IPS DF 6.9 (cell line): Measurements from ENCODE around the gene DNAJB8.

ENCODE experiments used
- DNase-seq: peaks from one replicate; pipeline ENCODE4 v3.0.0-alpha.2; 2013; ENCODE audit warnings: low read depth, low spot score
- H3K27ac ChIP-seq: one replicate; pipeline ENCODE4 v1.5.1; 2013; ENCODE audit warnings: low read length, control low read depth
- H3K27me3 ChIP-seq: 2 replicates; pipeline ENCODE4 v1.6.1; 2013; ENCODE audit warnings: mild to moderate bottlenecking, low read length; ENCODE audit not compliant: control insufficient read depth, insufficient read depth
- H3K36me3 ChIP-seq: 2 replicates; pipeline ENCODE4 v1.6.1; 2013; ENCODE audit warnings: low read length; ENCODE audit not compliant: control insufficient read depth, insufficient read depth
- H3K4me1 ChIP-seq: 2 replicates; pipeline ENCODE4 v1.6.1; 2013; ENCODE audit warnings: low read length; ENCODE audit not compliant: control insufficient read depth, insufficient read depth
- H3K4me3 ChIP-seq: 2 replicates; pipeline ENCODE4 v1.5.1; 2013; ENCODE audit warnings: mild to moderate bottlenecking, low read length
- H3K9me3 ChIP-seq: 2 replicates; pipeline ENCODE4 v1.6.1; 2013; ENCODE audit warnings: low read length, inconsistent platforms; ENCODE audit not compliant: control insufficient read depth, insufficient read depth
- WGBS: extraction: QIAGEN DNeasy Blood & Tissue Kit; methylation state at CpG from one replicate; pipeline ENCODE4 v1.1.7; 2013; ENCODE audit warnings: mixed read lengths, missing lambda C conversion rate; ENCODE audit not compliant: insufficient read length, insufficient coverage; 5-methylcytosine and 5-hydroxymethylcytosine counted together

The DNAJB8 gene

DNA sequence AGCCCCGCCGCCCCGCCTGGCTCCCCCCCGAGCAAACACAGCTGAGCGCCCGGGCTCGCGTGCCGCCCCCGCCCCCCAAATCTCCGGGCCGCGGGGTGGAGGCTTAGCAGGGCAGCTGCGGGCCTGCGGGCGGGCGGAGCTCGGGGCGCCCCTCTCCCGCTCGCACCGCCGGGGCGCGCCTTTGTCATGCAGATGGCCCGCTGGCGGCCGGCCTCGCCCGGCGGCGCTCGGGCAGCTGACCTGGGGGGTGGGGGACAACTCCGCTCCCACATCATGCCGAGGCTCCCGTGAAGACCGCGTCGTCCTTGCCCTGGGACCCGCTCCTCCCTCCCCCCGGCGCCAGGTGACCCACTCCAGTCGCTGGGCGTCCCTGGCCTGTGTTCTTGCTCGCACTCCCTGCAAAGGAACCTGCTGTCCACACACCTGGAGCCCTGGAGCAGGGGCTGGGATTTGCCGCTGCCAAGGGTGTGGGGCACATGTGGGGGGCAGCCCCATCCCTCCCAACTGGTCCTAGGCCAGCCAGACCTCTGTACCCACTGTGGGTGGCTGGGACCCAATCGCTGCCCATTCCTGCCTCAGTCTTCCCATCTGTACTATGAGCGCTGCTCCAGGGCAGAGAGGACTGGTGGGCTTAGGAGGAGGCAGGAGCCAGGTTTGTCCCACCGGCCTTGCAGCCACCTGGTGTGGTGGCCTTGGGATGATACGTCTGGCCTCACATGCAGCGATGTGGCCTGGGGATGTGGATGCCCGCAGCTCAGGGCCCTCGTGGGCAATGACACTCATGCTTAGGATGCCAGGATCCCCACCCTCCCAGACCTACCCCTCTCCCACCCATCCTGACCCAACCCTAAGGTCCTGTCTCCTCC is 33.5 kb downstream of the DNAJB8 start:
- peaks cover 12% of the 10 kb centered on the region for H3K4me1 ChIP-seq
- H3K4me3 ChIP-seq = peak overlapping the region; percentile 8; the same call in 1 of the 2 replicates
- H3K27ac ChIP-seq = no peak overlapping the region
- no CpG with 5 or more reads among the region's 53 CpGs for WGBS
- H3K27me3 ChIP-seq = peaks cover 8% of the 10 kb centered on the region; the same call in 1 of the 2 replicates
- DNase-seq = no peak
- H3K36me3 ChIP-seq = no peaks in the 10 kb centered on the region
- H3K9me3 ChIP-seq = no peaks in the 10 kb centered on the region

DNA sequence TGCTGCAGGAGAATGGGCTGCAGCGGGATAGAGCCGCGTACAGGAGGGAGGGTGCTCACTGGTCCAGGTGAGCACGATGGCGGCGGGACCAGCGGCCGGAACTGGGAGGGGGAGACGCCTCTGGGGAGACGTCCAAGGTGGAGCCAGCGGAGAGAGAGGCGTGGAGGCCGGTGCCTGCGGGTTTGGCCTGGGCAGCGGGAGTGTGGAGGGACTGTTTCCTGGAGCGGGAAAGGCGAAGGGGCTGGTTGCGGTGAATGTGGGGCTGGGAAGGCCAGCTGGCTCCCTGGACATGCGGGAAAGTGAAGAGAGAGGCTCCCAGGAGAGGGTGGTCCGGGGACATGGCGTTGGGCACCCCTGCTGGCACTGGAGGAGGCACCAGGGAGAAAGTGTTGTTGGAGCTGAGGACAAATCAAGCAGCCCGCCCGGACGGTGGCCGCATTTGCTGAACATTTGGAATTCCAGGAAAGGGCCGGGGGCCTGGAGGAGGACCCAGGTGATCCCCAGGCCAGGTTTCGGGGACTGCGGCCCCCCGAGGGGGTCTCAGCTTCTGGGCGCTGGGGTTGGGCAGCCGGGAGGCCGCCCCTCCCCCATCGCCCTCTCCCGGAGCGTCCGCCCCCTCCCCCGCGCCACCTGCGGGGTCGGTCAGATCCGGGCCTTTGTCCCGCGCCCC is 34.3 kb downstream of the DNAJB8 start:
- no CpG with 5 or more reads among the region's 43 CpGs for WGBS
- peak overlapping the region; percentile 8; the same call in 1 of the 2 replicates for H3K4me3 ChIP-seq
- H3K4me1 ChIP-seq = peaks cover 13% of the 10 kb centered on the region
- H3K9me3 ChIP-seq = no peaks in the 10 kb centered on the region
- DNase-seq = no peak
- H3K27ac ChIP-seq = no peak overlapping the region
- no peaks in the 10 kb centered on the region for H3K36me3 ChIP-seq
- H3K27me3 ChIP-seq = peaks cover 8% of the 10 kb centered on the region; the same call in 1 of the 2 replicates

DNA sequence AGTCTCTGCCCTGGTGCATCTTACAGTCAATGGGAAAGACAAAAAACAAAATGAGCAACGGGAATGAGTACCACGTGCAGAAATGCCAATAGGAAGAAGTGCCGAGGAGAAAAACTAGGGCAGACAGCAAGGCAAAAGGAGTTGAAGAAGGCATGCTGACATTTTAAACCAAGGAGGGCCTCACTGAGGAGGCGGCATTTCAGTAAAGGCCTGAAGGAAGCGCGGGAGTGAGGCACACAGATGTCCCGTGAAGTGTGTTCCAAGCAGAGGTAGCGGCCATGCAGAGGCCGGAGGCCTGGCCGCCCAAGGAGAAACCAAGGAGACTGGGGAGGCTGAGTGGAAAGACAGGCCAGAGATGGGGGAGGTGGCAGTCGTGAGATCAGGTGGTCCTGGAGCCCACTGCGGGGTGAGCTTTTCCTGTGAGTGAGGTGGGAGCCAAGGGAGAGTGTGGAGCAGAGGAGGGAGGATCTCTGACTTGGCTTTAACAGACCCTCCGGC is 34.8 kb downstream of the DNAJB8 start:
- Histone ChIP-seq H3K27ac (no peak overlapping the region), H3K36me3 (no peaks in the 10 kb centered on the region), H3K9me3 (no peaks in the 10 kb centered on the region), H3K4me1 (peaks cover 16% of the 10 kb centered on the region), H3K4me3 (no peak overlapping the region; the same call in 1 of the 2 replicates), H3K27me3 (peaks cover 13% of the 10 kb centered on the region)
- WGBS = no CpG with 5 or more reads among the region's 13 CpGs
- DNase-seq = no peak

DNA sequence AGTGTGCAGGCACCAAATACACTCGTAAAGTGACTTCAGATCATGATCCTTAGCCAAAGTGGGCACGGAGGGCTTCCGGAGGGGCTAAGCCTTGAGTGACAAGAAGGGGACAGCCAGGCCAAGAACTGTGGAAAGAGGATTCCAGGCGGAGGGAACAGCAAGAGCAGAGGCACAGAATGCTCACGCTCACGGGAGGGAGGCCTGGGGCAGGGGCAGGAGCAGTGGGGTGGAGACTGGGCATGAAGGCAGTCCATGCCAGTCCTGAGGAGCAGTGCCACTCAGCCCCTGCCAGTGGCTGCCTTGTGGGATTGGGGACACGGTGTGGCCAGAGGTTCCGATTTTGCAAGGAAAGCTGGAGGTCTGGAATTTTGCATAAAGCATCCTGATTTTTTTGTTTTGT is 36.0 kb downstream of the DNAJB8 start:
- peaks cover 15% of the 10 kb centered on the region for H3K27me3 ChIP-seq
- no peak overlapping the region for H3K4me3 ChIP-seq
- no peaks in the 10 kb centered on the region for H3K9me3 ChIP-seq
- no peak overlapping the region for H3K27ac ChIP-seq
- H3K4me1 ChIP-seq = peaks cover 13% of the 10 kb centered on the region
- no CpG with 5 or more reads among the region's 8 CpGs for WGBS
- DNase-seq = no peak
- no peaks in the 10 kb centered on the region for H3K36me3 ChIP-seq

DNA sequence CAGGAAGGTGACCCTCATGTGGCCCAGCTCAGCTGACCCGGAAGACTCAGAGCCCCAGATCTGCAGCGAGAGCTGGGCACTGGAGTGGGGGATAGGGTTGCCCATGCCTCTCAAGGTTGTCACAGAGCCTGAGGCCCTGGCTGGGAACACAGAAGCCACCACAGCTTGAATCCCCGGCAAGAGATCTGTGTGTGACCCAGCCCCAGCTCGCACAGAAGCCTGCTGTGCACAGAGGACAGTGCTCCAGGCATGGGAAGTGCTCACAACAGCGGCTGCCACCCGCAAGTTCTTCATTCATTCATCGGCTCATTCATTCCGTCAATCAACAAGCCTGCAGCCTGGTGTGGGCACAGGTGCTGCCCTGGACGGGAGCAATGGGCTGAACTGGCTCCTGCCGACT is 36.4 kb downstream of the DNAJB8 start:
- peaks cover 15% of the 10 kb centered on the region for H3K27me3 ChIP-seq
- no peaks in the 10 kb centered on the region for H3K36me3 ChIP-seq
- peaks cover 13% of the 10 kb centered on the region for H3K4me1 ChIP-seq

DNA sequence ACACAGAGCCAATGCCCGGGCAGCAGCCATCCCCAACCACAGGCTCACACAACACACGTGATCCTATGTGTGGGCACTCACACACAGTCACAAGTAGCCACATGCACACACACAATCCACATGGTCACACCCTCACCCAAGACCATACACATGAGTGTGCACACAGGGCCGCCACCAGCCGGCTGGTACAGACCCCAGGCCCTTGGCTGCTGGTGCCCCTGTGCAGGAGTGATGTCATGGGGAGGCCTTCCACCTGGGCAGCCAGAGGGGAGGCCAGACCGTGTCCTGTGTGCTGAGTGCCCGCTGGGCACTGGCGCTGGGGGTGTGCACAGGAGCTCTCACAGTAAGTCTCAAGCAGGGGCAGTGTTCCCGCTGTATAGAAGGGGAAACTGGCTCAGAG is 36.9 kb downstream of the DNAJB8 start:
- Histone ChIP-seq H3K27ac (no peak overlapping the region), H3K36me3 (no peaks in the 10 kb centered on the region), H3K4me1 (peaks cover 13% of the 10 kb centered on the region), H3K9me3 (no peaks in the 10 kb centered on the region), H3K4me3 (no peak overlapping the region), H3K27me3 (peaks cover 15% of the 10 kb centered on the region)
- no CpG with 5 or more reads among the region's 8 CpGs for WGBS
- DNase-seq = no peak

More for the DNA sequence above, 36.4 kb downstream of the DNAJB8 start:
- no peak for DNase-seq
- H3K4me3 ChIP-seq = no peak overlapping the region
- H3K27ac ChIP-seq = no peak overlapping the region
- no CpG with 5 or more reads among the region's 10 CpGs for WGBS
- H3K9me3 ChIP-seq = no peaks in the 10 kb centered on the region

DNA sequence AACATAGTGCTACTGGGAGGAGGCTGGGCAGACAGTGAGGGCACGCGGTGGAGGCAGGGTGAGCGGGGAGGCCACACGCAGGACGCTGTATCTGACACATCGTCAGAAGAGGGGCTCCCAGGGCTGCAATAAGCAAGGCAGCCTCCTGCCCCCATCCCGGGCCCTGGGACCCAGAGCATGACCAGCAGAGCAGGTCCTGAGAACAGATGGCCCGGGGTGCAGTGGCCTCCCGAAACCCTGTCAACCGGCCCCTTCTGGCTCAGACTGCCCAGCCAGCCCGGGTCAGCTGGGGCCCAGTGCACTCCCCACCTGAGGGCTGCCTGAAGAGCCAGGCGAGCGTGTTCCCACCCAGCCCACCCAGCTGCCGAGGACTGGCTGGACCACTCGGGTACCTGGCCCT is 37.4 kb downstream of the DNAJB8 start:
- peaks cover 13% of the 10 kb centered on the region for H3K4me1 ChIP-seq
- no peak overlapping the region for H3K27ac ChIP-seq
- no peak overlapping the region for H3K4me3 ChIP-seq
- DNase-seq = no peak
- no peaks in the 10 kb centered on the region for H3K9me3 ChIP-seq
- H3K36me3 ChIP-seq = no peaks in the 10 kb centered on the region
- peaks cover 15% of the 10 kb centered on the region for H3K27me3 ChIP-seq
- WGBS = no CpG with 5 or more reads among the region's 15 CpGs

DNA sequence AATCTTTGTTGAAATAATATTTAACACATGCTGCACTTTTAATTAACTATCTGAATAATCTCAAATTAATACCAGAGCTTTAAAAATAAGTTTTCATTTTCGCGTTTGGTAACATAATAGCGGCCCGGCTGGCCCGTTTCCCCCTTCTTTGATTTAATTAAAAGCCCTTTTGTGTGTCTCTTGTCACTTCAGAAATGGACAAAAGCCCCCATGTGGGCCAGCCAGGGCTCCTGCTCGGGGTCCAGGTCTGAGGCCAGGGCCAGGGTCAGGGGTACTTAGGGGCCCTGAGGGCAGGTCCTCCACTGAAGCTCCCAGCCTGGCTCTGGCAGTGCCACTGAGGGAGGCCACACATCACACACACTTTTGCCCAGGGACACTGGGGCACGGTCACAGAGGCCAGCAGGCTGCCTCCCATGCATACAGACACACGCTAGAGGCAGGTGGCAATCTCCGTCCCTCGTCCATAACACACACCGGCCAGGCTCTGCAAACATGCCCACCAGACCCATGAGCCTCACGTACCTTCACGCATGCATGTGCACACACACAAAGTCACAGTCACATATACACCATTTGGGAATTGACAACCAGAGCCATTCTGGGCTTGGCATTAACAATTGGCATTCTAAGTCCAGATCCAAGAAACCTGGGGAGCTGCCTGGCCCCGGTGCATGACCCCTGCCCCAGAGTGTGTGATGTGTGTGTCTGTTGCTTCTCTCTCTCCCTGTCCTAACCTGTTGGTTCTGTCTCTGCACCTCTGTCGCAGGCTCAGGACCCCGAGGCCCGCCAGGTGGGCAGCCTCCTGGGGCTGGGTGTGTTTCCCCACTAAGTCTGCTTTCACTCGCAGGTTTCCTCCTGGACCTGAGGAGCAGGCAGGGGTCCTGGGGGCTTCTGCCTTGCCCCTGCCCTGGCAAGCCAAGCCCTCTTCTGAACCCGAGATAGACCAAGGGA is 38.5 kb downstream of the DNAJB8 start:
- H3K9me3 ChIP-seq = no peaks in the 10 kb centered on the region
- peaks cover 4% of the 10 kb centered on the region for H3K4me1 ChIP-seq
- H3K36me3 ChIP-seq = no peaks in the 10 kb centered on the region
- peaks cover 15% of the 10 kb centered on the region for H3K27me3 ChIP-seq
- DNase-seq = no peak
- no CpG with 5 or more reads among the region's 19 CpGs for WGBS
- no peak overlapping the region for H3K27ac ChIP-seq
- no peak overlapping the region for H3K4me3 ChIP-seq

DNA sequence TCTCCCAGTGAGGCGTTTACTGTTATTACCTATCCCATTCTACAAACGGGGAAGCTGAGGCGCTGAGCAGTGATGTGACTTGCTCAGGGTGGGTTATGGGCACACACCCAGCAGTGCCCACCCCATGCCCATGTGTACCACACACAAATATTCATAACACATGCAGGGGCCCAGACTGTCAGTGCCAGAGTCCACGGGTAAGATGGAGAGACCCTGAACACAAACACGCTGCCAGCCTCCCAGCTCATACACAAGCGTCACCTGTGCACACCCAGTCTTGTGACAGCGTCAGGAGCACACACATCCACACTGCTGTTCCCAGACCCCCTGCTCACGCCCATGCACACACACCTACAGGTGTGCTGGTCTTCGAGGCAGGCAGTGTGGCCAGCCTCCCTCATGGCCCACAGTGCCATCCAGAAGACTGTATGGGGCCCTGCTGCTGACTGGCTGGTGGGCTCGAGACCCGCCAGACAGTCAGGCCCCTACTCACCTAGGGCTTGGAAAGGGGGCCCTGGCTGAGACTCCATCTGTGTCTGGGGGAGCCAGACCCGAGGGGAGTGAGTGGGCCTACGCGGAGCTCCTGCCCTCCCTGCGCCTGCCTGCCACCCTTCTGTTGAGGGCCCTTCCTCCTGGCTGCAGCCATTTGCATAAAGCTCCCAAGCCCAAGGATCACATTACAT is 39.4 kb downstream of the DNAJB8 start:
- H3K27ac ChIP-seq = no peak overlapping the region
- no peak overlapping the region for H3K4me3 ChIP-seq
- no peaks in the 10 kb centered on the region for H3K9me3 ChIP-seq
- DNase-seq = no peak
- peaks cover 3% of the 10 kb centered on the region for H3K4me1 ChIP-seq
- WGBS = no CpG with 5 or more reads among the region's 15 CpGs
- H3K36me3 ChIP-seq = no peaks in the 10 kb centered on the region
- H3K27me3 ChIP-seq = peaks cover 15% of the 10 kb centered on the region
